ENCODE results near the gene DNAI4. TPM values are rescaled to one million over a fixed set of nuclear protein-coding genes. Genes with fewer than 3 reads are reported as not detected.

Gene DNAI4
- total and polyA plus RNA-seq, 9 of the 15 experiments (the other 6 are each of a cell fraction or from before 2014, with no cell fraction given) = 0.57 to 4.8 (median 2.6) TPM; not detected in 1

DNA sequence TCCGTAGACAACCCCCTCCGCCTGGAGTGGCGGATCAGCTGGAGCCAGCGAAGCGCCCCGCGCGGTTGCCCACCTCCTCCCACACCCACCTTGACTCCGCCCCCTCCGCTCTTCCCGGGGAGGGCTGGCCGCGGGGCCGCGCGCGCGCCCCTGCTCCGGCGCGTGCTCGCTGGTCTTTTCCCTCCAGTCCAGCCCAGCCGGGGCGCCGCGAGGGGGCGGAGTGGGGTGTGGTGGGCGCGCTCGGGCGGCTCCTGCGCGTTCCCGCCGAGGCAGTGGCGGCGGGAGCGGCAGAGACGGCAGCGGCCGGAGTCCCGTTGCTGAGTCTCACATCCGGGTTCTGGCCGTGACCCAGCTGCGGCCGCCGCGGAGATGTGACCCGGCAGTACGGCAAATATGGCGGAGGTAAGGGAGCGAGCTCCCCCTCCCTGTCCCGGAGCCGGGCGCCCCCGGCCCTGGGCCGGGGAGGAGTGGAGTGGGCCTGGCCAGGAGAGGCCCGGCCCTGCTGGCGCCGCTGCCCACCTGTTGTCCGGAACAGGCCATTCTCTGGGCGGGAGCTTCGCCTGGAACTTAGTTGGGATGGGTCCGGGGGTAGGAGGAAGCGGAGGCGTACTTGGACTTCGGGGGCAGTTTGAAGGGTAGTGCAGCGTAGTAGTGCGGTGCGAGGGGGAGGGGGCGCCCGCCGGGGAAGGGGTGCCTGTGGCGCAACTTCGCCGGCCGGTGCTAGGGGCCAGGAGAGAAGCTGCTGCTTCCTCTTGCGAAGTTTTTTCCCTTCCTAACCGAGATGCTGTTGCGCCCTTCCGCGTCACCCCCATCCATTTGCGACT is 5.6 kb upstream of the DNAI4 start (continued):
- TF ChIP-seq, protein P1, sequence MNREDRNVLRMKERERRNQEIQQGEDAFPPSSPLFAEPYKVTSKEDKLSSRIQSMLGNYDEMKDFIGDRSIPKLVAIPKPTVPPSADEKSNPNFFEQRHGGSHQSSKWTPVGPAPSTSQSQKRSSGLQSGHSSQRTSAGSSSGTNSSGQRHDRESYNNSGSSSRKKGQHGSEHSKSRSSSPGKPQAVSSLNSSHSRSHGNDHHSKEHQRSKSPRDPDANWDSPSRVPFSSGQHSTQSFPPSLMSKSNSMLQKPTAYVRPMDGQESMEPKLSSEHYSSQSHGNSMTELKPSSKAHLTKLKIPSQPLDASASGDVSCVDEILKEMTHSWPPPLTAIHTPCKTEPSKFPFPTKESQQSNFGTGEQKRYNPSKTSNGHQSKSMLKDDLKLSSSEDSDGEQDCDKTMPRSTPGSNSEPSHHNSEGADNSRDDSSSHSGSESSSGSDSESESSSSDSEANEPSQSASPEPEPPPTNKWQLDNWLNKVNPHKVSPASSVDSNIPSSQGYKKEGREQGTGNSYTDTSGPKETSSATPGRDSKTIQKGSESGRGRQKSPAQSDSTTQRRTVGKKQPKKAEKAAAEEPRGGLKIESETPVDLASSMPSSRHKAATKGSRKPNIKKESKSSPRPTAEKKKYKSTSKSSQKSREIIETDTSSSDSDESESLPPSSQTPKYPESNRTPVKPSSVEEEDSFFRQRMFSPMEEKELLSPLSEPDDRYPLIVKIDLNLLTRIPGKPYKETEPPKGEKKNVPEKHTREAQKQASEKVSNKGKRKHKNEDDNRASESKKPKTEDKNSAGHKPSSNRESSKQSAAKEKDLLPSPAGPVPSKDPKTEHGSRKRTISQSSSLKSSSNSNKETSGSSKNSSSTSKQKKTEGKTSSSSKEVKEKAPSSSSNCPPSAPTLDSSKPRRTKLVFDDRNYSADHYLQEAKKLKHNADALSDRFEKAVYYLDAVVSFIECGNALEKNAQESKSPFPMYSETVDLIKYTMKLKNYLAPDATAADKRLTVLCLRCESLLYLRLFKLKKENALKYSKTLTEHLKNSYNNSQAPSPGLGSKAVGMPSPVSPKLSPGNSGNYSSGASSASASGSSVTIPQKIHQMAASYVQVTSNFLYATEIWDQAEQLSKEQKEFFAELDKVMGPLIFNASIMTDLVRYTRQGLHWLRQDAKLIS (CRISPR knock-in tag; IDR thresholded peaks at IDR 0.05) = no peak; the same call in 1 of the 2 replicates
- TF ChIP-seq DIDO1 (tag; IDR thresholded peaks at IDR 0.05; ENCODE audit: low read depth) = no peak
- peak; percentile 62 for TF ChIP-seq HCFC1 (IDR thresholded peaks at IDR 0.05; ENCODE audit: low read depth, low read length)
- no peak for TF ChIP-seq NFYB (IDR thresholded peaks at IDR 0.05; ENCODE audit: extremely low read depth, insufficient read length)
- TF ChIP-seq ZBTB7A (IDR thresholded peaks at IDR 0.05; ENCODE audit: borderline replicate concordance, control insufficient read depth, low read depth, low read length) = peak; percentile 89
- peak; percentile 89 for TF ChIP-seq ZNF583 (CRISPR knock-in tag; IDR thresholded peaks at IDR 0.05)
- no peak for TF ChIP-seq MTA2 (IDR thresholded peaks at IDR 0.05; ENCODE audit: low read depth)
- TF ChIP-seq JUN (IDR thresholded peaks at IDR 0.05; ENCODE audit: borderline replicate concordance, low read depth, low read length) = 0 out of 2 replicates have a peak, but pooled peaks have one; percentile 10
- no peak for TF ChIP-seq JUN (CRISPR knock-in tag; IDR thresholded peaks at IDR 0.05; ENCODE audit: borderline replicate concordance)
- TF ChIP-seq, protein P2, sequence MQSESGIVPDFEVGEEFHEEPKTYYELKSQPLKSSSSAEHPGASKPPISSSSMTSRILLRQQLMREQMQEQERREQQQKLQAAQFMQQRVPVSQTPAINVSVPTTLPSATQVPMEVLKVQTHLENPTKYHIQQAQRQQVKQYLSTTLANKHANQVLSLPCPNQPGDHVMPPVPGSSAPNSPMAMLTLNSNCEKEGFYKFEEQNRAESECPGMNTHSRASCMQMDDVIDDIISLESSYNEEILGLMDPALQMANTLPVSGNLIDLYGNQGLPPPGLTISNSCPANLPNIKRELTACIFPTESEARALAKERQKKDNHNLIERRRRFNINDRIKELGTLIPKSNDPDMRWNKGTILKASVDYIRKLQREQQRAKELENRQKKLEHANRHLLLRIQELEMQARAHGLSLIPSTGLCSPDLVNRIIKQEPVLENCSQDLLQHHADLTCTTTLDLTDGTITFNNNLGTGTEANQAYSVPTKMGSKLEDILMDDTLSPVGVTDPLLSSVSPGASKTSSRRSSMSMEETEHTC (IDR thresholded peaks at IDR 0.05) = peak; percentile 22; the same call in 1 of the 2 replicates
- peak; percentile 38 for TF ChIP-seq POLR2AphosphoS5 (IDR thresholded peaks at IDR 0.05; ENCODE audit: control insufficient read depth, insufficient read depth, low read depth, low read length)
- TF ChIP-seq, protein P3, sequence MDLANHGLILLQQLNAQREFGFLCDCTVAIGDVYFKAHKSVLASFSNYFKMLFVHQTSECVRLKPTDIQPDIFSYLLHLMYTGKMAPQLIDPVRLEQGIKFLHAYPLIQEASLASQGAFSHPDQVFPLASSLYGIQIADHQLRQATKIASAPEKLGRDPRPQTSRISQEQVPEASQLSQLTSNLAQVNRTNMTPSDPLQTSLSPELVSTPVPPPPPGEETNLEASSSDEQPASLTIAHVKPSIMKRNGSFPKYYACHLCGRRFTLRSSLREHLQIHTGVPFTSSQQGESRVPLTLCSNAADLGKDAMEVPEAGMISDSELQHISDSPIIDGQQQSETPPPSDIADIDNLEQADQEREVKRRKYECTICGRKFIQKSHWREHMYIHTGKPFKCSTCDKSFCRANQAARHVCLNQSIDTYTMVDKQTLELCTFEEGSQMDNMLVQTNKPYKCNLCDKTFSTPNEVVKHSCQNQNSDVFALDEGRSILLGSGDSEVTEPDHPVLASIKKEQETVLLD (IDR thresholded peaks at IDR 0.05) = no peak
- TF ChIP-seq ZFP1 (CRISPR knock-in tag; IDR thresholded peaks at IDR 0.05) = no peak
- TF ChIP-seq, protein P4, sequence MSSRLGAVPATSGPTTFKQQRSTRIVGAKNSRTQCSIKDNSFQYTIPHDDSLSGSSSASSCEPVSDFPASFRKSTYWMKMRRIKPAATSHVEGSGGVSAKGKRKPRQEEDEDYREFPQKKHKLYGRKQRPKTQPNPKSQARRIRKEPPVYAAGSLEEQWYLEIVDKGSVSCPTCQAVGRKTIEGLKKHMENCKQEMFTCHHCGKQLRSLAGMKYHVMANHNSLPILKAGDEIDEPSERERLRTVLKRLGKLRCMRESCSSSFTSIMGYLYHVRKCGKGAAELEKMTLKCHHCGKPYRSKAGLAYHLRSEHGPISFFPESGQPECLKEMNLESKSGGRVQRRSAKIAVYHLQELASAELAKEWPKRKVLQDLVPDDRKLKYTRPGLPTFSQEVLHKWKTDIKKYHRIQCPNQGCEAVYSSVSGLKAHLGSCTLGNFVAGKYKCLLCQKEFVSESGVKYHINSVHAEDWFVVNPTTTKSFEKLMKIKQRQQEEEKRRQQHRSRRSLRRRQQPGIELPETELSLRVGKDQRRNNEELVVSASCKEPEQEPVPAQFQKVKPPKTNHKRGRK (tag; IDR thresholded peaks at IDR 0.05) = no peak
- TF ChIP-seq KDM4B (IDR thresholded peaks at IDR 0.05; ENCODE audit: borderline replicate concordance in 2 of 2, low read depth in 1 of 2) = peak in 1 of 2 experiments; percentile 68; a peak in 1 of 4 replicates
